Stomach (tissue), 4 donors: Measurements from ENCODE around the gene PLXNA1.

ENCODE experiments used
- POLR2A ChIP-seq, 4 donors: fragments of 450-650 bp; IDR thresholded peaks; one replicate each; pipeline ENCODE4 v1.6.1; 2016; ENCODE audit warnings: antibody characterized with exemption in 4 of 4, control low read depth in 2 of 4, mild to moderate bottlenecking in 1 of 4, moderate library complexity in 1 of 4
- POLR2AphosphoS5 ChIP-seq, 3 donors: sonication (generic); formaldehyde crosslinking; IDR thresholded peaks; one replicate each; pipeline ENCODE4 v1.6.1; 2016; ENCODE audit warnings: antibody characterized with exemption in 3 of 3

GRCh38 chr3:126962756-126963155 lies 20.2 kb upstream of the PLXNA1 start:
- TF ChIP-seq POLR2A (IDR thresholded peaks at IDR 0.05) (no peak), POLR2AphosphoS5 (IDR thresholded peaks at IDR 0.05) (no peak)
